ENCODE measurements around the gene KIAA0513.

GRCh38 chr16:85067024-85067423 lies 39.4 kb downstream of the KIAA0513 start:
- TF ChIP-seq CTCF (IDR thresholded peaks at IDR 0.05; ENCODE audit: insufficient read depth, low read length): no peak
- no peak for TF ChIP-seq POLR2AphosphoS5 (IDR thresholded peaks at IDR 0.05; ENCODE audit: low read depth)
- no peak for TF ChIP-seq GABPA (IDR thresholded peaks at IDR 0.05; ENCODE audit: low read depth)
